Small intestine (tissue), 7 donors: ENCODE measurements around the gene NFKBIL1. TPM values are rescaled to one million over a fixed set of nuclear protein-coding genes. Genes with fewer than 3 reads are reported as not detected.
"Not testable (repeated sequence)": the region's sequence is repeated elsewhere in the genome, so short reads cannot be mapped to it uniquely, and the experiment has no call there.

Source experiments
- DNase-seq, 2 donors: peaks; one replicate each; pipeline versions ENCODE4 v3.0.0 to v3.0.0-alpha.2; 2013
- FAIRE-seq: peaks from 2 replicates; lab custom pipeline; 2012; peaks lifted over from hg19 to GRCh38; lab: Jason Lieb, UNC
- H3K27ac ChIP-seq, 3 donors: one replicate each; pipeline ENCODE4 v1.5.1; 2013; ENCODE audit warnings: low read length in 2 of 3, mild to moderate bottlenecking in 2 of 3, control low read depth in 1 of 3, inconsistent platforms in 1 of 3, low read depth in 1 of 3, moderate library complexity in 1 of 3
- H3K27me3 ChIP-seq, 3 donors: one replicate each; pipeline ENCODE4 v1.6.1; 2013; ENCODE audit warnings: low read length in 3 of 3, inconsistent platforms in 1 of 3; ENCODE audit not compliant: control insufficient read depth in 3 of 3, insufficient read depth in 3 of 3
- H3K36me3 ChIP-seq, 3 donors: one replicate each; pipeline ENCODE4 v1.6.1; 2013; ENCODE audit warnings: low read length in 3 of 3, inconsistent platforms in 1 of 3, low read depth in 1 of 3, mild to moderate bottlenecking in 1 of 3, moderate library complexity in 1 of 3; ENCODE audit not compliant: control insufficient read depth in 3 of 3, insufficient read depth in 2 of 3
- H3K4me1 ChIP-seq, 3 donors: one replicate each; pipeline ENCODE4 v1.6.1; 2013; ENCODE audit warnings: low read length in 2 of 3, inconsistent platforms in 1 of 3, low read depth in 1 of 3, mild to moderate bottlenecking in 1 of 3, moderate library complexity in 1 of 3; ENCODE audit not compliant: control insufficient read depth in 3 of 3, insufficient read depth in 2 of 3
- H3K4me3 ChIP-seq, 3 donors: one replicate each; pipeline ENCODE4 v1.5.1; 2013; ENCODE audit warnings: low read length in 3 of 3, control low read depth in 1 of 3, inconsistent platforms in 1 of 3, low read depth in 1 of 3, mild to moderate bottlenecking in 1 of 3, moderate library complexity in 1 of 3
- H3K9me3 ChIP-seq, 2 donors: one replicate each; pipeline ENCODE4 v1.6.1; 2013; ENCODE audit warnings: low read depth in 1 of 2, low read length in 1 of 2; ENCODE audit not compliant: control insufficient read depth in 2 of 2, insufficient read depth in 1 of 2
- WGBS, 3 donors: extraction: QIAGEN DNeasy Blood & Tissue Kit; methylation state at CpG; one replicate each; pipeline ENCODE4 v1.1.7; 2013; 5-methylcytosine and 5-hydroxymethylcytosine counted together
- polyA plus RNA-seq, 4 donors: library from polyadenylated mRNA; stranded (reverse) in 3 of 4; unstranded in 1 of 4; fragments of 200-250 nt in 3 of 4; fragments of 120-200 nt in 1 of 4; gene quantifications; one replicate each; pipeline versions ENCODE4 v1.2.1 to v1.2.3, GENCODE V29; 2013
- donor health status: healthy with polysubstance abuse.
- donor health status: control.
- donor health status: control.
- donor health status: Bipolar disorder and iron deficiency.
- donor health status: healthy.

The NFKBIL1 gene
- polyA plus RNA-seq, 4 donors = 26.2 to 47.3 (median 31.8) TPM

DNA sequence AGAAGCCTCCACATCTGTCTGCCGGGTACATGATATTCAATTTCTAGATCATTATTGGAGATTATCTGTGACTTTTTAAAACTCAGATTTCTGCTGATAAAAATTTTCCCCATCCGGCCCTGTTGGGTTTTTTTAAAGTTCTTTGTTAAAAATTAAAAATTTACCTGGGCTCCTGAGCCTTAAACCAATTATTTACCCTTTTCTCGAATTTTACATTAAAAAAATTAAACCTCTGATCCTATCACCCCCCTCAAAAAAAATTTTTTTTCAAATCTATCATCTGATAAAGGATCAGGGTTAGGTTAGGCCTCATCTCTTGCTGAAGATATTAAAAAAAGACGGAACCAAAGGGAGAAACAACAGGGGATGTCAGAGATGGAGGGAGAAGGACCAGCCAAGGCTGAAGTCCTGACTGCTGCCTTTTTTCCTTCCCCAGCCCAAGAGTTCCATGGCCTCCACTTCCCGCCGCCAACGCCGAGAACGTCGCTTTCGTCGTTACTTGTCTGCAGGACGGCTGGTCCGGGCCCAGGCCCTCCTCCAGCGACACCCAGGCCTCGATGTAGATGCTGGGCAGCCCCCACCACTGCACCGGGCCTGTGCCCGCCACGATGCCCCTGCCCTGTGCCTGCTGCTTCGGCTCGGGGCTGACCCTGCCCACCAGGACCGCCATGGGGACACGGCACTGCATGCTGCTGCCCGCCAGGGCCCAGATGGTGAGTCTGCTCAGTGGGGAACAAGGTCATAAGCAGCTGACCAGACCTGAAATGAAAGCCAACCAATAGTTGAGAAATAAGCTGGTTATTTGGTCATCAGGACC lies 527 bp downstream of the NFKBIL1 start:
- H3K4me3 ChIP-seq = peak overlapping the region in 2 of 3 donors; percentile 56 to 66
- no peaks in the 10 kb centered on the region for H3K27me3 ChIP-seq
- H3K36me3 ChIP-seq = peaks cover 0 to 24% (median 3%) of the 10 kb centered on the region in 3 donors
- no peak for DNase-seq
- H3K27ac ChIP-seq = peak overlapping the region; percentile 70 to 86 (median 81)
- H3K9me3 ChIP-seq = peaks cover 0 to 3% of the 10 kb centered on the region in 2 donors
- WGBS, 3 donors = 71 to 78% (median 78%) methylated on average over 24 of the region's 24 CpGs
- FAIRE-seq = no peak
- H3K4me1 ChIP-seq = peaks cover 3 to 12% (median 5%) of the 10 kb centered on the region in 3 donors

DNA sequence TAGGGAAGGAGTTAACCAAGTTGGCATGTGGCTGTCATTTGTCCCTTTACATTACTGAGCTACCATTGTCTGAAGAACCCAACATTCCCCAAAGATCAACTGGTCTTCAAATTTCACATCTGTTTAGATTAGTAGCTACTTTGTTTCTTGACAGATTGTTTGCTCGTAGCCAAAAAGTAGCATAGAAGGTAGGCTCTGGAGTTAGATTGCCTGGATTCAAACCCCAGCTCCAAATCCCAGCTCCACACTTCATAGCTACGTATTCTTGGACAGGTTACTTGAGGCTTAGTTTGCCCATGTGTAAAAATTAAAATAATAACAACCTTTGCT lies 1.1 kb downstream of the NFKBIL1 start:
- H3K4me3 ChIP-seq = no peak overlapping the region
- peaks cover 3 to 9% (median 5%) of the 10 kb centered on the region in 3 donors for H3K4me1 ChIP-seq
- H3K27me3 ChIP-seq = no peaks in the 10 kb centered on the region
- DNase-seq (no peak), FAIRE-seq (no peak)
- peaks cover 0 to 3% of the 10 kb centered on the region in 2 donors for H3K9me3 ChIP-seq
- peak overlapping the region in 1 of 3 donors; percentile 55 for H3K27ac ChIP-seq
- H3K36me3 ChIP-seq = peaks cover 0 to 27% (median 3%) of the 10 kb centered on the region in 3 donors
- 91 to 97% (median 94%) methylated on average over 2 of the region's 2 CpGs for WGBS, 3 donors

DNA sequence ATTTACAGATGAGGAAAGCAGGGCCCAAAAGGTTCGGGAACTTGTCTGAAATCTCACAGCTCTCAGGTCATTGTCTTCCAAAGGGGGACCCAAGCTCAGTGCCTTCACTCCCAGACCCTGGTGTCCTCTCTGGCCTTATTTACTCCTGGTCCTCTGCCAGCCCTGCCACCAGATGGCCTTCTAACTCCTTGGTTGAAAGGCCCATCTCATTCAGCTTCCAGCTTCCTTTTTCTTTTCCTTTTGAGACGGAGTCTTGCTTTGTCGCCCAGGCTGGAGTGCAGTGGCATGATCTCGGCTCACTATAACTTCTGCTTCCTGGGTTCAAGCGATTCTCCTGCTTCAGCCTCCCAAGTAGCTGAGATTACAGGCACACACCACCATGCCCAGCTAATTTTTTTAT lies 4.0 kb downstream of the NFKBIL1 start:
- 45 to 56% (median 51%) methylated on average over 4 to 5 of the region's 5 CpGs for WGBS, 3 donors
- FAIRE-seq = not testable (repeated sequence)

DNA sequence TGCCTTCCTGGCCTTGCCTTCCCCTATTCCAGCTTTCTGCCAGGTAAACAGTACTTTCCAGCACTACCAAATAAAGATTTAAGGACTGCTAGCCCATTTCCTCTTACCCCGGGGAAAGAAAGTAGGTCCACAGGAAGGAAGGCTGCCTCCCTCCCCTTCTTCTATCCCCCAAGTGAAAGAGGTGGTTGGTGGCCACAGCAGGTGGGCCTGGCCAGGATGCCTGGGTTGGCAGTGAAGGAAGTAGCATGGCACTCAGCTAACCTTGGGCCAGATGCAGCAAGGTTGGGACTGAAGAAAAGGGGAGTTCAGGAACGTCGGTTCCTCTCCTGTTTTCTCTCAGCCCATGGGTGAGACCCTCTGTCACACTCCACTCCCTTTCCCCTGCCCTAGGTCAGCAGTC lies 8.9 kb downstream of the NFKBIL1 start:
- Histone ChIP-seq H3K9me3 (no peaks in the 10 kb centered on the region), H3K4me3 (no peak overlapping the region), H3K27me3 (no peaks in the 10 kb centered on the region), H3K27ac (no peak overlapping the region), H3K4me1 (peaks cover 0 to 5% (median 0%) of the 10 kb centered on the region in 3 donors), H3K36me3 (peaks cover 4 to 64% (median 9%) of the 10 kb centered on the region in 3 donors)
- 66 to 85% (median 74%) methylated on average over 3 of the region's 3 CpGs for whole genome bisulfite sequencing, 3 donors
- no peak for DNase-seq
- FAIRE-seq = no peak

More for the DNA sequence above, 4.0 kb downstream of the NFKBIL1 start:
- H3K4me1 ChIP-seq, H3K9me3 ChIP-seq, H3K27ac ChIP-seq, H3K4me3 ChIP-seq, H3K27me3 ChIP-seq: not testable (repeated sequence)
- peaks cover 0 to 41% (median 3%) of the 10 kb centered on the region in 3 donors for H3K36me3 ChIP-seq
- DNase-seq = peak; percentile 32 to 46

DNA sequence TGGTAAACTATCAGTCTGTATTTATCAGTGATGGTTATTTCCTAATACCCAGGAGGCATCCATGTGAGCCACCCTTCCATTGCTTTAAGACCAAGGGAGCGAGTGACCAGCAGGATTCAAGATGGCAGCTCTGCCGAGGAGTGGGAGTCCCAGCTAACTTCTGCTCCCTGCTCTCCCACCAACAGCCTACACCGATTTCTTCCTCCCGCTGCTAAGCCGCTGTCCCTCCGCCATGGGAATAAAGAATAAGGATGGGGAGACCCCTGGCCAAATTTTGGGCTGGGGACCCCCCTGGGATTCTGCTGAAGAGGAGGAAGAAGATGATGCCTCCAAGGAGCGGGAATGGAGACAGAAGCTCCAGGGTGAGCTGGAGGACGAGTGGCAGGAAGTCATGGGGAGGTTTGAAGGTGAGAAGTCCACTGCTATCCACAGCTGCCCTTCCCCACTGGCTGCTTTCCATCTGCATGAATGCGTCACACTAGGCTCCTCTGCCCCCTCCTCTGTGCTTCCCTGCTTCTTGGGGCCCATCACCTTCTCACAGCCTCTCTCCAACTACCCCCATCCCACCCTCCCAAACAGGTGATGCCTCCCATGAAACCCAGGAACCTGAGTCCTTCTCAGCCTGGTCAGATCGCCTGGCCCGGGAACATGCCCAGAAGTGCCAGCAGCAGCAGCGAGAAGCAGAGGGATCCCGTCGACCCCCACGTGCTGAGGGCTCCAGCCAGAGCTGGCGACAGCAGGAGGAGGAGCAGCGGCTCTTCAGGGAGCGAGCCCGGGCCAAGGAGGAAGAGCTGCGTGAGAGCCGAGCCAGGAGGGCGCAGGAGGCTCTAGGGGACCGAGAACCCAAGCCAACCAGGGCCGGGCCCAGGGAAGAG lies 10.3 kb downstream of the NFKBIL1 start:
- 74 to 85% (median 83%) methylated on average over 23 to 24 of the region's 24 CpGs for WGBS, 3 donors
- no peak for FAIRE-seq
- H3K36me3 ChIP-seq = peaks cover 4 to 57% (median 9%) of the 10 kb centered on the region in 3 donors
- no peak overlapping the region for H3K27ac ChIP-seq
- no peak for DNase-seq
- no peak overlapping the region for H3K4me3 ChIP-seq
- no peaks in the 10 kb centered on the region for H3K27me3 ChIP-seq
- H3K4me1 ChIP-seq = peaks cover 0 to 5% (median 0%) of the 10 kb centered on the region in 3 donors
- no peaks in the 10 kb centered on the region for H3K9me3 ChIP-seq

DNA sequence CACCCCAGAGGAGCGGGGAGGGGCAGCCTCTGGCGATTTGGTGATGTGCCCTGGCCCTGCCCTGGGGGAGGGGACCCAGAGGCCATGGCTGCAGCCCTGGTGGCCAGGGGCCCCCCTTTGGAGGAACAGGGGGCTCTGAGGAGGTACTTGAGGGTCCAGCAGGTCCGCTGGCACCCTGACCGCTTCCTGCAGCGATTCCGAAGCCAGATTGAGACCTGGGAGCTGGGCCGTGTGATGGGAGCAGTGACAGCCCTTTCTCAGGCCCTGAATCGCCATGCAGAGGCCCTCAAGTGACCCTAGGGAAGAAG lies 10.9 kb downstream of the NFKBIL1 start:
- WGBS, 3 donors = 82 to 96% (median 91%) methylated on average over 8 of the region's 8 CpGs
- Histone ChIP-seq H3K36me3 (peaks cover 4 to 53% (median 9%) of the 10 kb centered on the region in 3 donors), H3K4me1 (peaks cover 0 to 5% (median 0%) of the 10 kb centered on the region in 3 donors), H3K4me3 (no peak overlapping the region), H3K27ac (no peak overlapping the region), H3K9me3 (no peaks in the 10 kb centered on the region), H3K27me3 (no peaks in the 10 kb centered on the region)
- no peak for DNase-seq
- FAIRE-seq = no peak

DNA sequence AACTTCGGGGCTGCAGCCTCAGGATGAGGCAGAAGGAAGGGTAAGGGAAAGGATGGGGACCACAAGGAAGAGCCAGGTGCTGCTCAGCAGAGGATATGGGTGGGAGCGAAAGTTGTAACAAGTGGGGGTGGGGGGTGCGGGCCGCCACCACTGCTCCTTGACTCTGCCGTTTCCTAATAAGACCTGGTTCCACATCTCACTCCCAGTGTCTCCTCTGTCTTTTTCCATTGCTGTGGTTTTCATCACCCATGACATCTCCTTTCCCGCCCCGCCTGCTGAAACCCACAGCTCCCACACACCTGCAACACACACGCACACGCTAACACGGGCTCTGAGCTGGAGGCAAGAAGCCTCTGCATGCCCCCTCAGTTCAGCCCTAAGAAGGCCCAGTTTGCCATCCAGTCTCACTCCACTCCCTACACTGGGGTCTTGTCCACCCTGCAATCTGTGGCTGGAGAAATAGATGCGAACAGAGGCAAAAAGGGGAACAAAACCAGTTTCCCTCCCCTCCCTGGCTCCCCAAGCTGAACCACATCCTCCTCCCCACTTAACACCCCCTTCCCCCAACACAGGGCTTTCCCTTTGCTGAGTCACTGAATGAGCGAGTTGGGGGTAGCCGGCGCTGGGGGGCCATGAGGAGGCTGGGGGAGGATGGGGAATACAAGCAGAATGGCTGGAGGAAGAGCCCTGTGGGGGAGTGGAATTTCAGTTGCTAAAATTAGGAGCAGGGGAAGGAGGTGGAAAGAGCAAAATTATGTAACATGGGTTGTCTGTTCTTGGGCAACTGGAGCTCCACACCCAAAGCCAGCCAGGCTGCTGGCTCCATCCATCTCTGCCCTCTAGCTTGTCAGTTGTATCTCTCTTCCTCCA lies 11.5 kb downstream of the NFKBIL1 start:
- H3K27me3 ChIP-seq = no peaks in the 10 kb centered on the region
- peak overlapping the region in 1 of 3 donors; percentile 52 for H3K27ac ChIP-seq
- peaks cover 4 to 50% (median 9%) of the 10 kb centered on the region in 3 donors for H3K36me3 ChIP-seq
- no peaks in the 10 kb centered on the region for H3K9me3 ChIP-seq
- peaks cover 0 to 5% (median 0%) of the 10 kb centered on the region in 3 donors for H3K4me1 ChIP-seq
- H3K4me3 ChIP-seq = no peak overlapping the region
- WGBS, 3 donors = 62 to 83% (median 68%) methylated on average over 13 to 14 of the region's 14 CpGs
- DNase-seq = no peak
- no peak for FAIRE-seq

DNA sequence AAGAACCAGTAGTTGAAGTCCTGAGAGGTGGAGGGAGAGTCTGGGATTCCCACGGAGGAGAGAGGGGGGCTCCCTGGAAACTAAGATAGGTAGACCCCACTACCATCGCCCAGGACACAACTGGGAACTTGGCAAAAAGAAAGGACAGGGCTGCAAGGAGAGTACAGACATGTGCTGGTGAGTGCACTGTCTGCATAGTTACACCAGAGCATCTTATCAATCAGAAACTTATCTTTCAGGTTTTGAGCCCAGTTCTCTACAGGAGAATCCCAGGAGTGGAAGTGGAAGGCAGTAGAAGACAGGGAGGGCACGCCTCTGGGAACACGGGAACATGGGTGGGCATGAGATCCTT lies 12.2 kb downstream of the NFKBIL1 start:
- Histone ChIP-seq H3K4me3 (no peak overlapping the region), H3K36me3 (peaks cover 4 to 46% (median 9%) of the 10 kb centered on the region in 3 donors), H3K9me3 (no peaks in the 10 kb centered on the region), H3K4me1 (peaks cover 0 to 5% (median 0%) of the 10 kb centered on the region in 3 donors), H3K27me3 (no peaks in the 10 kb centered on the region), H3K27ac (peak overlapping the region in 2 of 3 donors; percentile 28 to 52)
- FAIRE-seq (no peak), DNase-seq (no peak)
- WGBS, 3 donors = 63 to 68% (median 64%) methylated on average over 4 of the region's 4 CpGs
